A673 (cell line): ENCODE measurements around the gene TANC1. TPM values are rescaled to one million over a fixed set of nuclear protein-coding genes. Genes with fewer than 3 reads are reported as not detected.
"Not testable (repeated sequence)": the region's sequence is repeated elsewhere in the genome, so short reads cannot be mapped to it uniquely, and the experiment has no call there.

Experiments used
- BruUV-seq: library from RNA; stranded (reverse); fragments of 400-500 nt; replicated peaks from 2 replicates; lab custom pipeline; 2021; lab: Mats Ljungman, UMichigan
- CTCF ChIA-PET: fragments of 300-600 bp; sonication (Branson Sonifier 250); formaldehyde crosslinking; loops from one replicate; lab custom pipeline; 2022; ENCODE audit warnings: antibody characterized with exemption; lab: Charles Lee
- POLR2A ChIA-PET: fragments of 300-600 bp; sonication (Branson Sonifier 250); formaldehyde crosslinking; loops from one replicate; lab custom pipeline; 2022; ENCODE audit warnings: antibody characterized with exemption; ENCODE audit not compliant: low non-redundant PET; lab: Charles Lee
- DNase-seq: peaks from one replicate; pipeline ENCODE4 v3.0.0-alpha.2; 2015; ENCODE audit warnings: low spot score
- H3K27ac ChIP-seq: fragments of 200-600 bp; sonication (generic); 2 replicates; pipeline ENCODE4 v1.5.1; 2016; ENCODE audit warnings: mixed run types, low read depth, mild to moderate bottlenecking, mixed read lengths, antibody characterized with exemption, low read length; ENCODE audit not compliant: poor library complexity, severe bottlenecking
- H3K27me3 ChIP-seq: fragments of 200-600 bp; sonication (generic); replicated peaks from 2 replicates; pipeline ENCODE4 v1.6.1; 2017; ENCODE audit warnings: mixed run types, low read depth, mild to moderate bottlenecking, mixed read lengths, antibody characterized with exemption, low read length; ENCODE audit not compliant: insufficient read depth, poor library complexity
- H3K36me3 ChIP-seq: fragments of 200-600 bp; sonication (generic); 2 replicates; pipeline ENCODE4 v1.6.1; 2016; ENCODE audit warnings: mixed run types, mild to moderate bottlenecking, mixed read lengths, antibody characterized with exemption, low read length; ENCODE audit not compliant: insufficient read depth, poor library complexity, severe bottlenecking
- H3K4me1 ChIP-seq: fragments of 200-600 bp; sonication (generic); 2 replicates; pipeline ENCODE4 v1.6.1; 2017; ENCODE audit warnings: mixed run types, mild to moderate bottlenecking, mixed read lengths, antibody characterized with exemption, low read length; ENCODE audit not compliant: insufficient read depth, poor library complexity, severe bottlenecking
- H3K4me3 ChIP-seq: fragments of 200-600 bp; sonication (generic); 2 replicates; pipeline ENCODE4 v1.5.1; 2016; ENCODE audit warnings: low read depth, mixed run types, mild to moderate bottlenecking, mixed read lengths, low read length; ENCODE audit not compliant: poor library complexity, severe bottlenecking
- H3K9me3 ChIP-seq: fragments of 200-600 bp; sonication (generic); 2 replicates; pipeline ENCODE4 v1.6.1; 2016; ENCODE audit warnings: mixed run types, low read depth, mild to moderate bottlenecking, mixed read lengths, antibody characterized with exemption, low read length; ENCODE audit not compliant: poor library complexity, severe bottlenecking
- EZH2 ChIP-seq: fragments of 200-600 bp; sonication (generic); IDR thresholded peaks from 2 replicates; pipeline ENCODE4 v1.6.1; 2017; ENCODE audit warnings: borderline replicate concordance, low read depth, mild to moderate bottlenecking, mixed read lengths, antibody characterized with exemption, low read length; ENCODE audit not compliant: poor library complexity, severe bottlenecking
- intact Hi-C: fragments of 100-400 bp; cut with micrococcal nuclease; formaldehyde crosslinking; loops from one replicate; pipeline ENCODE4 v1.10.0; 2022; ENCODE audit not compliant: unreplicated experiment
- total RNA-seq: library from RNA; stranded (reverse); gene quantifications from 2 replicates; pipeline ENCODE4 v1.2.3, GENCODE V29; 2021
- TF ChIP-seq, protein P1 (sequence below): fragments of 300-800, 200-600 bp; sonication (generic); conservative IDR thresholded peaks from 2 replicates; pipeline ENCODE4 v1.5.1; 2017; ENCODE audit warnings: low read depth, mild to moderate bottlenecking, antibody characterized with exemption, low read length, moderate library complexity, mixed read lengths

The TANC1 gene
- total RNA-seq, 1 experiment from 2014 or later: 9.0 TPM

DNA sequence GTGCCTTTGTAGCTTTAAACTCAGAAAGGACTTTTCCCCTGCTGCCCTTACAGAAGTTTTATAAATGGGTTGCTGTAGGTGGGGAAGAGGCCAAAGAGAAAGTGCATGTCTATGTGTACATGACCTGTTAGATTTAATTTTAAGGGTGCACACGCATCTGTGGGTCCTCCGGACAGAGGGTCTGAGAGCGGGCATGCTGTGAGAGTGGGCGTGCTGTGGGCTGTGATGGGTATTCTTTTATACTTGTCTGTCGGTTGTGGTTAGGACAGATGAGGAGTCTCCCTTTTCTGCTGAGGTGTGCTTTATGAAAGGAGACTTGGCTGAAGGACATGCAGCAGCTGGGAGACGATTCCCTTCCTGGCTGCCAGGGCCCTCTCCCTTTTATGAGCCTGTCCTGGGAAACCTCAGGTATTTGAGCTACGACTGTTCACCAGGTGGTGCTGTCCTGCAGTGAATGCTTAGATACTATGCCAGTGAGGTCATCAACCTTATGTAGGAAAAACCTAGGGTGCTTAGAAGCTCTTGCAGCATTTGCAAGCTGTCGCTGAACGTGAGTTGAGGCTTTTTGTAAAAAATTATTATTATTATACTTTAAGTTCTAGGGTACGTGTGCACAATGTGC lies 67.5 kb downstream of the TANC1 start:
- Histone ChIP-seq H3K27me3 (no peaks in the 10 kb centered on the region), H3K36me3 (no peaks in the 10 kb centered on the region), H3K9me3 (no peaks in the 10 kb centered on the region), H3K27ac (no peak overlapping the region), H3K4me3 (no peak overlapping the region), H3K4me1 (peaks cover 2% of the 10 kb centered on the region)
- BruUV-seq: no TSS peak
- intact Hi-C loops: loop anchor here (2.0 kb wide), 1 partner anchor 83 kb away; no protein-coding TSS in a partner anchor
- TF ChIP-seq, protein P1, sequence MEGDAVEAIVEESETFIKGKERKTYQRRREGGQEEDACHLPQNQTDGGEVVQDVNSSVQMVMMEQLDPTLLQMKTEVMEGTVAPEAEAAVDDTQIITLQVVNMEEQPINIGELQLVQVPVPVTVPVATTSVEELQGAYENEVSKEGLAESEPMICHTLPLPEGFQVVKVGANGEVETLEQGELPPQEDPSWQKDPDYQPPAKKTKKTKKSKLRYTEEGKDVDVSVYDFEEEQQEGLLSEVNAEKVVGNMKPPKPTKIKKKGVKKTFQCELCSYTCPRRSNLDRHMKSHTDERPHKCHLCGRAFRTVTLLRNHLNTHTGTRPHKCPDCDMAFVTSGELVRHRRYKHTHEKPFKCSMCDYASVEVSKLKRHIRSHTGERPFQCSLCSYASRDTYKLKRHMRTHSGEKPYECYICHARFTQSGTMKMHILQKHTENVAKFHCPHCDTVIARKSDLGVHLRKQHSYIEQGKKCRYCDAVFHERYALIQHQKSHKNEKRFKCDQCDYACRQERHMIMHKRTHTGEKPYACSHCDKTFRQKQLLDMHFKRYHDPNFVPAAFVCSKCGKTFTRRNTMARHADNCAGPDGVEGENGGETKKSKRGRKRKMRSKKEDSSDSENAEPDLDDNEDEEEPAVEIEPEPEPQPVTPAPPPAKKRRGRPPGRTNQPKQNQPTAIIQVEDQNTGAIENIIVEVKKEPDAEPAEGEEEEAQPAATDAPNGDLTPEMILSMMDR: peak; percentile 25; the same call in 1 of the 2 replicates
- TF ChIP-seq EZH2: no peak
- POLR2A ChIA-PET: no interaction called here
- CTCF ChIA-PET: interaction anchor here (0.6 to 0.7 kb wide), 2 partner anchors 83 to 149 kb away, joined by 3 to 4 read pairs; no protein-coding TSS in a partner anchor
- peak; percentile 5 for DNase-seq

DNA sequence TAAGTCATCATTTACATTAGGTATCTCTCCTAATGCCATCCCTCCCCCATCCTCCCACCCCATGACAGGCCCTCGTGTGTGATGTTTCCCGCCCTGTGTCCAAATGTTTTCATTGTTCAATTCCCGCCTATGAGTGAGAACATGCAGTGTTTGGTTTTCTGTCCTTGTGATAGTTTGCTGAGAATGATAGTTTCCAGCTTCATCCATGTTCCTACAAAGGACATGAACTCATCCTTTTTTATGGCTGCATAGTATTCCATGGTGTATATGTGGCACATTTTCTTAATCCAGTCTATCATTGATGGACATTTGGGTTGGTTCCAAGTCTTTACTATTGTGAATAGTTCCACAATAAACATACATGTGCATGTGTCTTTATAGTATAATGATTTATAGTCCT lies 68.0 kb downstream of the TANC1 start:
- POLR2A ChIA-PET, H3K27ac ChIP-seq, BruUV-seq, H3K4me3 ChIP-seq, DNase-seq, H3K9me3 ChIP-seq, H3K4me1 ChIP-seq, H3K27me3 ChIP-seq, H3K36me3 ChIP-seq: not testable (repeated sequence)
- intact Hi-C loops: loop anchor here (2.0 kb wide), 1 partner anchor 82 kb away; no protein-coding TSS in a partner anchor
- CTCF ChIA-PET: interaction anchor here (0.6 to 0.7 kb wide), 2 partner anchors 82 to 149 kb away, joined by 3 to 4 read pairs; no protein-coding TSS in a partner anchor

DNA sequence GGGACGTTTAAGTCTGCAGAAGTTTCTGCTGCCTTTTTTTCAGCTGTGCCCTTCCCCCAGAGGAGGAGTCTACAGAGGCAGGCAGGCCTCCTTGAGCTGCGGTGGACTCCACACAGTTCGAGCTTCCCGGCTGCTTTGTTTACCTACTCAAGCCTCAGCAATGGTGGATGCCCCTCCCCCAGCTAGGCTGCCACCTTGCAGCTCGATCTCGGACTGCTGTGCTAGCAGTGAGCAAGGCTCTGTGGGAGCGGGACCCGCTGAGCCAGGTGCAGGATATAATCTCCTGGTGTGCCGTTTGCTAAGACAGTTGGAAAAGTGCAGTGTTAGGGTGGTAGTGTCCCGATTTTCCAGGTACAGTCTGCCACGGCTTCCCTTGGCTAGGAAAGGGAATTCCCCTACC lies 72.9 kb downstream of the TANC1 start:
- BruUV-seq, H3K27ac ChIP-seq, H3K4me1 ChIP-seq, H3K36me3 ChIP-seq, H3K27me3 ChIP-seq, DNase-seq, H3K9me3 ChIP-seq, intact Hi-C loops, H3K4me3 ChIP-seq, POLR2A ChIA-PET: not testable (repeated sequence)
- CTCF ChIA-PET: interaction anchor here (0.6 kb wide), 1 partner anchor 43 kb away, joined by 3 read pairs; no protein-coding TSS in a partner anchor

DNA sequence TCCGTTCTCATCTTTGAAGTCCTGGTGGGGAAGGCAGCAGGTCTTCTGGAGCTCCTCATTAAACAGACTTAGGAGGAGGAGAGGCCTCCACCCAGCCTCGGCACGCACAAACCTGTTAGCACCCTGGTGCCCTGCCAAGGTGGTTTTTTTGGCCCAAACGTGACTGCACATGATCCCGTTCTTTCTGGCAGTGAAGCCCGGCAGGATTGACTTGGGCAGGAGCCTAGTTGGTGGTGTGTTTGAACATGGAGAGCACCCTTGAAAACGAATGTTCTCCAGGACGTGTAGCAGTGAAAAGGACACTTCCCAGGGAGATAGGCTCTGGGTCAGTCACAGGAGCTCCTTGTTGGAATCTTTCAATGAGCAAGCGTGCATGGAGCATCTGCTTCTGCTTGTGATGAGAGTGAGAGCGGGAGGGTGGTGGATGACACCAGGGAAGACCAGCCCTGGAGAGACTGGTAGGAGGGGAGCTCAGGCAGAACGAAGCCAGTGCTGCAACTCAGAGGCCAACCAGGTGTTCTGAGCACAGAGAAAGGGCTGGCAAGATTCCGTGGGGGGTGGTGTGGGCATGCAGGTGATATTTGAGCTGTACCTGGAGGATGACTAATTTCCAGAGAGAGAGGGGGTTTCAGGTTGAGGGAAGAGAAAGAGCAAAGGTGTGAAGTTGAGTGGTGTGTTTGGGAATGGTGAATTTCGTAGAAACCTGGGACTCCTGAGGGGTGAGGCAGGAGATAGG lies 73.8 kb downstream of the TANC1 start:
- H3K4me1 ChIP-seq: no peaks in the 10 kb centered on the region
- H3K27me3 ChIP-seq: no peaks in the 10 kb centered on the region
- intact Hi-C loops: no loop called here
- POLR2A ChIA-PET: no interaction called here
- no TSS peak for BruUV-seq
- DNase-seq: no peak
- H3K9me3 ChIP-seq: no peaks in the 10 kb centered on the region
- TF ChIP-seq, protein P1: no peak
- no peak for TF ChIP-seq EZH2
- H3K27ac ChIP-seq: no peak overlapping the region
- no peaks in the 10 kb centered on the region for H3K36me3 ChIP-seq
- CTCF ChIA-PET: interaction anchor here (0.6 kb wide), 1 partner anchor 43 kb away, joined by 3 read pairs; no protein-coding TSS in a partner anchor
- no peak overlapping the region for H3K4me3 ChIP-seq
